COR-L47 (cell line): ENCODE data around the gene TSPAN32.
"Not testable (repeated sequence)": the region's sequence is repeated elsewhere in the genome, so short reads cannot be mapped to it uniquely, and the experiment has no call there.

Source experiments
- DNase-seq: peaks from one replicate; lab custom pipeline; 2025; lab: John Stamatoyannopoulos, UW

The TSPAN32 gene

DNA sequence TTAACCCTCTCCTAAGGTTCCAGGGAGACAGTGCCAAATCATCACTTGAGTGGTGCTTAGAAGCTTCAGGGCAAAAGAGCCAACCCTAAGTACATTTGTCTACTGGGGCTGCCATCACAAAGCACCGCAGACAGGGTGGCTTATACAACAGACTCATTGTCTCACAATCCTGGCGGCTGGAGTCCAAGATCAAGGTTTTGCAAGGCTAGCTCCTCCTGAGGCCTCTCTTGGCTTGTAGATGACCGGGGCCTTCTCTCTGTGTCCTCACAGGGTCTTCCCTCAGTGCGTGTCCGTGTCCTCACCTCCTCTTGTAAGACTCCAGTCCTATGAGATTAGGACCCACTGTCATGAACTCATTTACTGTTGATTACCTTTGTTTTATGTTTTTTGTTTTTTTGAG, 41.2 kb downstream of the TSPAN32 start:
- no peak for DNase-seq

DNA sequence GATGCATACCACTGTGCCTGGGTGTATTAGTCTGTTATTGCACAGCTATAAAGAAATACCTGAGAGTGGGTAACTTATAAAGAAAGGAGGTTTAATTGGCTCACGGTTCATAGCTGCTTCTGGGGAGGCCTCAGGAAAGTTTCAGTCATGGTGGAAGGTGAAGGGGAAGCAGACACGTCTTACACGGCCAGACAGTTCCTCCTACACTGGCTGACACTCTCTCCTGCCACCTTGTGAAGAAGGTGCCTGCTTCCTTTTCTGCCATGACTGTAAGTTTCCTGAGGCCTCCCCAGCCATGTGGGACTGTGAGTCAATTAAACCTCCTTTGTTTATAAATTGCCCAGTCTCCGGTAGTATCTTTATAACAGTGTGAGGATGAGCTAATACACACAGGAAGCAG, 41.7 kb downstream of the TSPAN32 start:
- no peak for DNase-seq

DNA sequence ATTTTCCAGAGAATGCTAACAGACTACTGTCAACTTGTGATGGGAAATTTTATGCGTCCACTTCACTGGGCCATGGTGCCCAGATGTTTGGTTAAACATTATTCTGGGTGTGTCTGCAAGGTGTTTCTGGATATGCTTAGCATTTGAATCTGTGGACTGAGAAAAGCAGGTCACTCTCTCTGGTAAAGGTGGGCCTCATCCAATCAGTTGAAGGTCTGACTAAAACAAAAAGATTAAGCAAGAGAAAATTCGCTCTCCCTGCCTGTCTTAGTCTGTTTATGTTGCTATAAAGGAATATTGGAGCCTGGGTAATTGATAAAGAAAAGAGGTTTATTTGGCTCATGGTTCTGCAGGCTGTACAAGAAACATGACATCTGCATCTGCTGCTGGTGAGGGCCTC, 43.2 kb downstream of the TSPAN32 start:
- no peak for DNase-seq

DNA sequence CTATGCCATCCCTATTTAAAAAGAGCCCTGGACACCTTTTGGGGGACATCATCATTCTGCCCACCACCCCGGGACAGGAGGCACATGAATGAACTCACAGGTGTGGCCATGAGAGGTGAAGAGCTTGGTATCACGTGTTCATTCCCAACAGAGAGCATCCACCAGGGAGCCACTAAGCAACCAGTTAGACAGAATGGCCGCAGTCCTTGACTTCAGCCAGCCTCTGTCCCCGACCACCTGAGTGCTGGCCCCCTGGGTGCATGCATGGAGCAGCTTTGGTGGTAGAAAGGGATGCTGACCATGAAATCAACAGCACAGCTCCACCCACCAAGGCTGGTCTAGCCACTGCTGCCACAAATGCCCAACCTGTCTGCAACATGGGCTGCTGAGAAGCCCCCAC, 44.2 kb downstream of the TSPAN32 start:
- no peak for DNase-seq

DNA sequence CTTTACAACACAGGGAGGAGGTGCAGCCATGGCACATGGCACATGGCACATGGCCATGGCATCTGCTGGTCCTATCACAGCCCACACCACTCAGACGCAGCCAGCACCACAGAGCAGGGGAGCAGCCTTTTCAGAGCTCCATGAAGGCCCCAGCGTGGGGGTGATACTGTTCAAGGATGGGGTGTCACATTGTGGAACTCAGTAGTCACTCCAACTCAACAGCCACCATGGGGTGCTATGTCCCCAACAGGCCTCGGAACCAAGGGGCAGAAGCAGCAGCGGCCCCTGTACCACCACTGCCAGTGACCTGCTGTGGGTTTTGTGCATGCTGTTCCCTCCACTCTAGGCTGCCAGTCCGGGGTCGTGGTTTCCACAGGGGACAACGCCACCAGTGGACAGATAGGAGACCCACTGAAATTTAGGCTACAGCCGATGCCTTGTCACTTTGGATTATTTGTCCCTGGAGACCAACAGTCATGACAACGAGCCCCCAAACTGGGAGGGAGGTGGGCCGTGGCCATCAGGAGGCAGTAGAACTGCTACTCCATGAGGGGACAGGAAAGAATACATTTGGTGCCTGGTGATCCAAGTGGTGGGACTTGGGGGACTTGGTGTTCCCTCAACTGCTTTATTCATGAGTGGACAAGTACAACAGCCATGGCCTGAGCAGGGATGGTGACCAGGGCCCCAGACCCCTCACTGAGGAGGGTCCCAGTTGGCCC, 44.9 kb downstream of the TSPAN32 start:
- no peak for DNase-seq

DNA sequence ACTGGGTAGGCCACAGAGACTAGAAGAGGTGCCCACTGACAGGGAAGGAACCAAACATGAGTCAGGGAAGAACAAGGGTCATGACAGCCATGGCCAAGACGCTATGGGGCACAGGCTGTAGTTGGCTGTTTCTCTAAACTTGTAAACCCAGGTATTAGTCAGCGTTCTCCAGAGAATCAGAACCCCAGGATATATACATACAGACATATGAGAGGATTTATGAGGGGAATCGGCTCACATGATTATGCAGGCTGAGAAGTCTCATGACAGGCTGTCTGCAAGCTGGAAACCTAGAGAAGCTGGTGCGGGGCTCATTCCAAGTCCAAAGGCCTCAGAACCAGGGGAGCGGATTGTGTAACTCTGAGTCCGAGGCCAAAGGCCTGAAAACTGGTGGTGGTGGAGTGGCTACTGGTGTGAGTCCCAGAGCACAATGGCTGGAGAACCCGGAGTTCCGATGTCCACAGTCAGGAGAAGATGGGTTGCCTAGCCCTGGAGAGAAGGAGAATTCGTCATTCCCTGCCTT, 45.6 kb downstream of the TSPAN32 start:
- DNase-seq = no peak

DNA sequence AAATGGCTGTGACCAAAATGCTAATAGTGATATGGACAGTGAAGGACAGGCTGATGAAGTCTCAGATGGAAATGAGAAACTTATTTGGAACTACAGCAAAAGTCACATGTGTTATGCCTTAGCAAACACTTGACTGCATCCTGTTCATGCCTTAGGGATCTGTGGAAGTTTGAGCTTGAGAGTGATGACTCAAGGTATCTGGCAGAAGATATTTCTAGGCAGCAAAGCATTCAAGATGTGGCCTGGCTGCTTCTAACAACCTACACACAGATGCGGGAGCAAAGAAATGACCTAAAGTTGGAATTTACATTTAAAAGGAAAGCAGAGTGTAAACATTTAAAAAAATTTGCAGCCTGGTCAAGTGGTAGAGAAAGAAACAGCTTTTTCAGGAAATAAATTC, 47.2 kb downstream of the TSPAN32 start:
- DNase-seq = no peak

DNA sequence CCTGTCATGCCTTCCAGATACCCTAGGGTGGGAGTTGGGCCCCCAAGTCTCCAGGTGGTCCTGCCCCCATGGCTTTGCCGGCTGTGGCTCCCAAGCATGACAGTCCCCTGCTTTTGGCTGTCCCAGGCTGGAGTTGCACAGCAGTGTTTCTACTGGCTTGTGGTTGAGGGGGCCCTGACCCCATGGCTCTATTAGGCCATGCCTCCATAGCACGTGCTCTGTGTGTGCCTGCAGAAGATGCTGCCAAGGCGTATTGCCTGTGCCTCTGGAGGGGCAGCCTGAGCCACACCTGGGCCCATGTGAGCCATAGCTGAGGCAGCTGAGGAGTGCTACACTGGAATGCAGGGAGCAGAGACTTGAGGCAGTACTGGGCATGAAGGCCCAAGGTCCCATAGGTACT, 49.9 kb downstream of the TSPAN32 start:
- DNase-seq = no peak

DNA sequence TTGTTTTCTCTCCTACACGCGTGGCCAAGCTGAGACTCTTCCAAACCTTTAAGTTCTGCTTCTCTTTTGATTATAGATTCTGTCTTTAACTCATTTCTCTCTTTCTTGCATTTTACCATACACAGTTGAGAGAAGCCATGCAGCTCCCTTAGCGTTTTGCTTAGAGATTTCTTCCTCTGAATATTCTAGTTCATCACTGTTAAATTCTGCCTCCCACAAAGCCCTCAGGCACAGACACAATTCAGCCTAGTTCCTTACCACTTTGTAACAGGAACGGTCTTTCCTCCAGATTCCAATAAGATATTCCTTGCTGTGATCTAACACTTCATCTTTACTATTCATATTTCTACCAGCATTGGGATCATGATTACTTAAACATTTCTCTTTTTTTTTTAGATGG, 50.6 kb downstream of the TSPAN32 start:
- DNase-seq = no peak

DNA sequence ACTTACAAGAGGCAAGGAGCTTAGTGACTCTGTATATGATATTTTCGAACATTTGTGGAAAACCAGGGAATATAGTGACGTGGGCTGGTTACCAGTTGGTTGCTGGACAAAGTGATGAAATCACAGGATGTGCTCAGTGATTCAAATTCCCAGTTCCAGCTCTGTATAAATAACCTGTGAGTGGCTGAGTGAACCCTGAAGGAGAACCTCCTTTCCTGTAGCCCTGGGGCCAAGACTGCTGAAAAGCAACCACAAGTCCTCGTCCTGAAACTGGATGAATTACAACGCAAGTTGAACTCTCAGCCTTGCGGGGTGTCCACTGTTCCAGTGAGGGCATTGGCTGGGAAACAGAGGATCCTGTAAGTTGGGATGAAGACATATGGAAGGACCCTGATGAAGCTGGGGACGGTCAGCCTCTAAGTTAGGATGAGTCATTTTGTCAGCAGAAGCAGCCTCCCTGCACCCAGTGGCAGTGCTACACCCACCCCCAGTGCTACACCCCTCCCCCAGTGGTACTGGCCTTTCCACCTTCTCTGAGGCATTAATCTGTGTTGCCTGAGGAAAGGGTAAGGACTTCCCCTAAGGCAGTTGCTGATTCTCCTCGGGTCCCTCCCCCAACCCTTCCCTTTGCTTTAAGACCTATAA, 53.3 kb downstream of the TSPAN32 start:
- DNase-seq = no peak

DNA sequence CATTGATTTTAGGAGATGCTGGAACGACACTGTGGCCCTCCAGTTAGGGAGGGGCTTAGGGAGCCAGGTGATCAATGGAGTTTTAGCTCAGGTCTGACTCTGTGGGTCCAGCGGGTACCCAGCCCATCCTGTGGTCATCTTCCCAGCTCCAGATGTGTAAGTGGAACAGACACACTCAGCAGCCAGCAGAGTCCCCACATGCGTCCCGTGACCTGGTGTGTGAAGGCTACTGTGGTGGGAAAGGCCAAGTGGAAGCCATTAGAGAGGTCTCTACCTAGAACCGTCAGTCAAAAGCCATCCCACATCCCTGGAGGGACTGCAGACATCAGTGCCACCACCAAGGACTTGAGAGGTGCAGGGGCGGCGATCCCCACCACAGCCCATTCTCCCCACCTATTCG, 55.4 kb downstream of the TSPAN32 start:
- DNase-seq = no peak

DNA sequence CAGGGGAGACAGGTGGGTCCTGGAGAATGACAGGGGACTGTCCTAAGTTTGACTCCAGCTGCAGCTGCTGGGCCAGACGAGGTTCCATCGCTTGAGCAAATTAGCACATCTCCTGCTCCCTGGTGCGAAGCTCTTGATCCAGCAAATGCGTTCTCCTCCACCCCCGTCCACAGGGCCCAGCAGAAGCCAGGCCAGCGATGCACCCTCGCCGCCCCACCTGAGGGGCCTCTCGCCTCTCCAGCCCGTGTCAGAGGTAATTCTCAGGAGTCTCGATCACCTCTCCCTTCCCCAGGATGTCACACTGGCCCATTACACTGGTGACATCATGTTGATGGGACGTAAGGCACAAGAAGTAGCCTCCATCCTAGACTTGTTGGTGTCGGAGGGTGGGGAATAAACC, 55.8 kb downstream of the TSPAN32 start:
- not testable (repeated sequence) for DNase-seq

DNA sequence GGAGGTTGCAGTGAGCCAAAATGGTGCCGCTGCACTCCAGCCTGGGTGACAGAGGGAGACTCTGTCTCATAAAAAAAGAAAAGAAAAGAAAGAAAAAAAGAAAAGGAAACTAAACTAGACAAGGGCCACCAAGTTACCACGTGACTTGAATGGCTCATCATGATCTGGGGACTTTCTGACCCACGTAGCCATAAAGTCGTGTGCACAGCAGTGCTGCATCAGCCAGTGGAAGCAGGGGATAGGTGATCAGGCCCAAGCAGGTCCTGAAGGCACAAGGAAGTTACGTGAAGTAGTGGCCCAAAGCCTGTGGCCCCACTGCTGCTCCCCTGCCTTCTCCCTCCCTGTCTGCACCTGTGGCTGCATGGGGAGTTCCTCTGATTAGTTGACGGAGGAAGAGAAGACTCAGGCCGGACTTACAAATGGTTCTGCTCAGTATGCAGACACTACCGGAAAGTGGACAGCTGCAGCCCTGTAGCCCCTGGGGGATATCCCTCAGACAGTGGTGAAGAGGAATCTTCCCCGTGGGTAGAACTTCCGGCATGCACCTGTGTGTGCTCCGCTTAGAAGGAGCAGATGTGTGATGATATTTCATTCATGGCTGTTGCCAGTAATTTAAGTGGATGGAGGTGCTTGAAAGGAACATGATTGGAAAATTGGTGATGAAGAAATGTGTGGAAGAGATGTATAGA, 57.1 kb downstream of the TSPAN32 start:
- no peak for DNase-seq

DNA sequence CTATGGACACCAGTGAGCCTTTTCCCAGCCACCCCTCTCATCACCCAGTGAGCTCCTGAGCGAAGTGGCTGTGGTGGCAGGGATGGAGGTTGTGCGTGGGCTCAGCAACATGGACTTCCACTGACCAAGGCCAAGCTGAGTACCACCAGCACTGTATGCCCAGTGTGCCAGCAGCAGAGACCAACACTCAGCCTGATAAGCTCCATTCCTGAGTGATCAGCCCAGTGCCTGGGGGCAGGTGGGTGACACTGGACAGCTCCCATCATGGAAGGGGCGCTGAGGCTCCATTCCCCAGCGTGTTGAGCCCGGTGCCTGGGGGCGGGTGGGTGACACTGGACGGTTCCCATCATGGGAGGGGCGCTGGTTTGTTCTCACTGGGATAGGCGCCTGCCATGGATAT, 57.7 kb downstream of the TSPAN32 start:
- no peak for DNase-seq

DNA sequence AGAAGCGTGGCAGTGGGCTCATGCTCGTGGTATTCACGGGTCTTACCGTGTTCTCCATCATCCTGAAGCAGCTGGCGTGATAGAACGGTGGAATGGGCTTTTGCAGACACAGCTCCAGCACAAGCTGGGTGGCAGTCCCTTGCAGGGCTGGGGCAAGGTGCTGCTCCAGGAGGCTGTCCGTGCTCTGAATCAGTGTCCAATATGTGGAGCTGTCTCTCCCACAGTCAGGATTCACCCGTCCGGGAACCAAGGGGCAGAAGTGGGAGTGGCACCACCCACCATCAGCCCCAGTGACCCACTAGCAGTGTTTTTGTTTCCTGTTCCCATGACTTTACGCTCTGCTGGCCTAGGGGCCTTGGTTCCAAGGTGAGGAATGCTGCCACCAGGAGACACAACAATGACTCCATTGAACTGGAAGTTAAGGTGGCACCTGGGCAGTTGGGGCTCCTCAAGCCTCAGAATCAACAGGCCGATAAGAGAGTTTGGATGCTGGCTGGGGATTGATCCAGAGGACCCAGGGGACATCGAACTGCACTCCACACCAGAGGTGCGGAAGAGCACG, 58.3 kb downstream of the TSPAN32 start:
- no peak for DNase-seq

DNA sequence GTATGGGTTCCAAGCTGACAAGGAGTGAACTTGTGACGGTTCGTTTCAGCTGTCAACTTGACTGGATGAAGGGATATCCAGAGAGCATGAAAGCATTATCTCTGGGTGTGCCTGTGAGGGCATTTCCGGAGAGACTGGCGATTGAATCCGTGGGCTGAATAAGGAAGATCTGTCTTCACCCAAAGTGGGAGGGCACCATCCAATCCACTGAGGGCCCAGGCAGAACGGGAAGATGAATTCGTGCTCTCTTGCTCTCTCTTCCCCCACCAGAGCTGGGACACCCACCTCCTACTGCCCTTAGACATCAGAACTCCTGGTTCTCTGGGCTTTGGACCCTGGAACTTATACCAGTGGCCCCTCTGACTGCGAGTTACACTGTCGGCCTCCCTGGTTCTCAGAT, 59.8 kb downstream of the TSPAN32 start:
- no peak for DNase-seq

DNA sequence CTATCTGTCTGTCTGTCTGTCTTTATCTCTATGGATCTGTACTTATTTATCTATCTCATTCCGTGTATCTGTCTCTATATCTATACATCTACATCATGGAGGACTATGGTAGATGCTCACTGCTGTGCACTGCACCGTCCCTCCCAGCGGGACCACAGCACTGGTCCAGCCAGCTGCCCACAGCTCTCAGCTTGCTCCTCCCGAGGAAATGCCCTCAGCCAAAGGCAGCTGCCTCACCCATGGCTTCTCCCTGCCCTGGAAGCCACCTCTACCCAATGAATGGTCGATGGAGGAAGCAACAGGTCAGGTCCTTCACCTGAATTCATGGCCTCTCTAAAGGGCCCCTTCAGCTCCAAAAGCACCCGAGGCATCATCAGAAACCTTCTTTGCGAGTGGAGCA, 60.6 kb downstream of the TSPAN32 start:
- DNase-seq = no peak

DNA sequence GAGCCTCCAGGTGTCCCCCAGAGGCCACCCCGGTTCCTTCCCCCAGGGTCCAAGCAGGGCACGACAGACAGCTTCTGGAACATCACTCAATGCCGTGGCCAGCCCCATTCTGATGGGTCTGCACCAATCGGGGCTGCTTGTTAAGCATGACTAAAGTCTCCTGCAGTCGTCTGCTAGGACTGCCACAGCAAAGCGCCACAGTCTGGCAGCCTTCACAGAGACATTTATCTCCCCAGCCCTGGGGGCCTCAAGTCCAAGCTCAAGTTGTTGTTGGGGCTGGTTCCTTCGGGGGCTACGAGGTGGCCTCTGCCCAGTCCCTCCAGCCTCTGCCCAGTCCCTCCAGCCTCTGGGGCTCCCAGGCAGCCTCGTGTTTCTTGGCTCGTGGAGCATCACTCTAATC, 61.3 kb downstream of the TSPAN32 start:
- DNase-seq = no peak

DNA sequence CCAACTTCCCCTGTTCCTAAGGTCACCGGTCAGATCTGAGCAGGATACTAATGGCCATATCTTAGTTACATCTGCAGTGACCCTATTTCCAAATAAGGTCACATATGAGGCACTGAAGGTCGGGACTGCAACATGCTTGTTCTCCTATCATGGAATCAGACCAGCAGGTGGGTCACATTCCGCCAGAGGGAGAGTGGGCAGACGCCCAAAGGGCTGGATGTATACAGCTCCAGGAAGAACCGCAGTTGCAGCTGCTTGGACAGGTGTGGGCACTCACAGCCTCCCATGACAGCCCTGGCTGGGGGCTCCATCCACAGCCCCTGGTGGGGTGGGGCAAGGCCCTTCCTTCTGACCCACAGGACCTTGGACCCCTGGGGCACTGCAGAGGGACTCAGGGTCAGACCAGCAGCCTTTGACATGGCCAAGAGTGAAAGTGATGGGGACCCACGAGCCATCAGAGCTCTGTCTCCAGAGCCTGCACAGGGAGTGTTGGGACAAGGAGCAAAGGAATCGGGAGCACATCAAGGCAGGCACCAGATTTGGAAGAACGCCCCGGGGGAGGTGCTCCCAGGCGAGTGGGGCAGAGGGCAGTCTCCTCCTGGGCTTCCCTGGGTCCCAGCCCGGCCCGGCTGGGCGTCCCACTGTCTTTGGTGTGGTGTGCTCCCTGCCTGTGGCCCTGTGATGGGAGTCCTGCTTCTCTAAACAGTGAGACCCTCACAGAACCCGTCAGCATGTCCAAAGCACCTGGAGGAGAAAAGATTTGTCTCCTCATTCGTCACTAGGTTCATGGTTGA, 62.0 kb downstream of the TSPAN32 start:
- no peak for DNase-seq

DNA sequence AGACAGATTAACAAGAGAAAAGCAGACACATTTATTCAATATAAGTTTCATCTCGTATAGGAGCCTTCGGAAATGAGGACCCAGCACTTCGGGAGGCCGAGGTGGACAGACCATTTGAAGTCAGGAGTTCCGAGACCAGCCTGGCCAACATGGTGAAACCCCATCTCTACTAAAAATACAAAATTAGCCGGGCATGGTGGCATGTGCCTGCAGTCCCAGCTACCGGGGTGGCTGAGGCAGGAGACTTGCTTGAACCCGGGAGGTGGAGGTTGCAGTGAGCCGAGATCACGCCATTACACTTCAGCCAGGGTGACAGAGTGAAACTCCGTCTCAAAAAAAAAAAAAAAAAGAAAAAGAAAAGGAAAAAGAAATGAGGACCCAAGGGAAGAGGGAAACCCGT, 62.6 kb downstream of the TSPAN32 start:
- not testable (repeated sequence) for DNase-seq

DNA sequence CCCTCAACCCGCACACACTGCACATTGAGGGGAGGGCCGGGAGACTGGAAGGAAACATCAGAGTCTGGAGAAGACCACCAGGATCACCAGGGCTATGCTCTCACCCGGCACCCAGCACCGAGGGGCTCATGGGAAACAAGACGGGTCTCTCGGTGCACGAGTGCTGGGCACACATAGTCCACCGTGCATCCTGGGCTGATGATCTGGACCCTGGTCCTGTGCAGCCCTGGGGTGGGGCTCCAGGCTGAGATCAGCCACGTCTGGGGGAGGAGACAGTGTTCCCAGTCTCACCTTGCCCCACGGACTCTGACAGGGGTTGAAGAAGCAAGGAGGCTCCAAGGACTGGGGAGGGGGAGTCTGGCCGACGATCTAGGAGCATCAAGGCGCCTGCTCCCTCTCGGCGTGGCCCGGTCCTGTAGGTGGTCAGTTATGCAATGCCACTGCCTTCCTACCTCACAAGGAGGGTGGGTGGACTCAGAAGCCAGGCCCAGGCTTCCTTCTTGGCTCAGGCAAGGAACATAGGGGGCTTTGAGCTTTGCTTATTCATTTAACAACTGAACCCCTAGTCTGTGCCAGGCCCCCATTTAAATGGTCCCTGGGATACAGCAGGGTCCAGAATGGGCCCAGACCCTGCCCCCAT, 63.9 kb downstream of the TSPAN32 start:
- DNase-seq = no peak

DNA sequence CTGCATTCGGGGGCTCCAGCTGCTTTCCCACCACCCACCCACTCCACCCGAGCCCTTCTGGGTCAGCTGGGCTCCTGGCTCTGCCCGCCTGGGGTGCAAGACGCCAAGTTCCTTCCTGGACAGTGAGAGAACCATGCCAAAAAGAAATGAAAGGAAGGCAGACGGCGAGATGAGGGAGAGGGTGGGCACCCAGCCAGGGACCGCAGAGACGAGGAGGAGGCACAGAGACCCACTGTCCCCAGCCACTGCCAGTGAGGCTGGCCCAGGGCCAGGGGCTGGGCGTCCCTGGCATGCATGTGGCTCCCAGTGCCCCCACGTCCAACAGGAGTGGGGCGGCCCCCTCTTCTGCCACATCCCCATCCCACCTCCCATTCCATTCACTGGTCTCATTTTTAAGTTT, 64.5 kb downstream of the TSPAN32 start:
- DNase-seq = no peak
